Fibroblast of lung (primary cell): ENCODE data around the gene ACTN1. TPM values are rescaled to one million over a fixed set of nuclear protein-coding genes. Genes with fewer than 3 reads are reported as not detected.

ENCODE experiments used
- DNase-seq, 2 donors: peaks; one replicate each; pipeline versions ENCODE4 v3.0.0 to v3.0.0-alpha.2; 2010; ENCODE audit warnings: low read depth in 2 of 2
- H2AFZ ChIP-seq: 2 replicates; pipeline ENCODE4 v1.5.1; 2012; ENCODE audit warnings: low read length, control low read depth, inconsistent platforms
- H3K27ac ChIP-seq: 2 replicates; pipeline ENCODE4 v1.5.1; 2011; ENCODE audit warnings: low read length, control low read depth; ENCODE audit not compliant: insufficient read depth
- H3K27me3 ChIP-seq: 2 replicates; pipeline ENCODE4 v1.5.1; 2011; ENCODE audit warnings: mild to moderate bottlenecking, low read length; ENCODE audit not compliant: control insufficient read depth, insufficient read depth
- H3K36me3 ChIP-seq: 2 replicates; pipeline ENCODE4 v1.5.1; 2011; ENCODE audit warnings: low read length; ENCODE audit not compliant: control insufficient read depth, insufficient read depth
- H3K4me1 ChIP-seq: 2 replicates; pipeline ENCODE4 v1.5.1; 2011; ENCODE audit warnings: low read length; ENCODE audit not compliant: control insufficient read depth, insufficient read depth; ENCODE audit errors: extremely low read depth
- H3K4me2 ChIP-seq: 2 replicates; pipeline ENCODE4 v1.5.1; 2011; ENCODE audit warnings: low read length, control low read depth; ENCODE audit not compliant: insufficient read depth; ENCODE audit errors: extremely low read depth
- H3K4me3 ChIP-seq, 4 experiments: fragments of 200-600 bp in 1 of 4; sonication (generic) in 1 of 4; replicated peaks in 1 of 4; 2 replicates each; pipeline ENCODE4 v1.5.1; 2011 to 2016; ENCODE audit warnings: low read length in 4 of 4, low read depth in 3 of 4, mild to moderate bottlenecking in 3 of 4, control low read depth in 2 of 4, inconsistent platforms in 1 of 4, mixed read lengths in 1 of 4; ENCODE audit not compliant: insufficient read depth in 1 of 4; ENCODE audit errors: control extremely low read depth in 1 of 4
- H3K79me2 ChIP-seq: 2 replicates; pipeline ENCODE4 v1.5.1; 2012; ENCODE audit warnings: mild to moderate bottlenecking, low read length, inconsistent platforms; ENCODE audit not compliant: control insufficient read depth, insufficient read depth
- H3K9ac ChIP-seq: 2 replicates; pipeline ENCODE4 v1.5.1; 2011; ENCODE audit warnings: mild to moderate bottlenecking, low read length, control low read depth; ENCODE audit not compliant: insufficient read depth
- H3K9me3 ChIP-seq: 2 replicates; pipeline ENCODE4 v1.5.1; 2012; ENCODE audit warnings: low read depth, low read length; ENCODE audit not compliant: control insufficient read depth, insufficient read depth
- H4K20me1 ChIP-seq: 2 replicates; pipeline ENCODE4 v1.5.1; 2011; ENCODE audit warnings: low read length; ENCODE audit not compliant: control insufficient read depth, insufficient read depth; ENCODE audit errors: extremely low read depth
- EZH2 ChIP-seq: IDR thresholded peaks from 2 replicates; pipeline ENCODE4 v1.5.1; 2012; ENCODE audit warnings: low read length, control low read depth, mild to moderate bottlenecking; ENCODE audit errors: missing control alignments
- polyA plus RNA-seq, 2 donors: library from polyadenylated mRNA; depleted of rRNA in 1 of 2; stranded (reverse) in 1 of 2; unstranded in 1 of 2; fragments of >200 nt; gene quantifications; 2 replicates each; pipeline ENCODE4 v1.2.1, GENCODE V29; 2011 to 2012; ENCODE audit warnings: missing spikeins in 1 of 2
- total RNA-seq: library from RNA; depleted of rRNA; stranded (reverse); fragments of >200 nt; gene quantifications from 2 replicates; pipeline ENCODE4 v1.2.1, GENCODE V29; 2014
- TF ChIP-seq, protein P1 (sequence below), 2 donors: IDR thresholded peaks in 1 of 2; conservative IDR thresholded peaks in 1 of 2; 1 replicate in 1 of 2; 2 replicates in 1 of 2; pipeline ENCODE4 v1.5.1; 2011 to 2012; ENCODE audit warnings: low read length in 2 of 2, control low read depth in 1 of 2, inconsistent platforms in 1 of 2, low read depth in 1 of 2, mild to moderate bottlenecking in 1 of 2

ACTN1 gene
- total and polyA plus RNA-seq, 2 donors (not counting 1 experiment from before 2014, with no cell fraction given) = 254 to 729 TPM

- H3K36me3 ChIP-seq = peaks cover 63% of the 10 kb centered on the region
- H3K4me2 ChIP-seq = no peak overlapping the region
- peaks cover 4% of the 10 kb centered on the region for H3K79me2 ChIP-seq
- TF ChIP-seq, protein P1, sequence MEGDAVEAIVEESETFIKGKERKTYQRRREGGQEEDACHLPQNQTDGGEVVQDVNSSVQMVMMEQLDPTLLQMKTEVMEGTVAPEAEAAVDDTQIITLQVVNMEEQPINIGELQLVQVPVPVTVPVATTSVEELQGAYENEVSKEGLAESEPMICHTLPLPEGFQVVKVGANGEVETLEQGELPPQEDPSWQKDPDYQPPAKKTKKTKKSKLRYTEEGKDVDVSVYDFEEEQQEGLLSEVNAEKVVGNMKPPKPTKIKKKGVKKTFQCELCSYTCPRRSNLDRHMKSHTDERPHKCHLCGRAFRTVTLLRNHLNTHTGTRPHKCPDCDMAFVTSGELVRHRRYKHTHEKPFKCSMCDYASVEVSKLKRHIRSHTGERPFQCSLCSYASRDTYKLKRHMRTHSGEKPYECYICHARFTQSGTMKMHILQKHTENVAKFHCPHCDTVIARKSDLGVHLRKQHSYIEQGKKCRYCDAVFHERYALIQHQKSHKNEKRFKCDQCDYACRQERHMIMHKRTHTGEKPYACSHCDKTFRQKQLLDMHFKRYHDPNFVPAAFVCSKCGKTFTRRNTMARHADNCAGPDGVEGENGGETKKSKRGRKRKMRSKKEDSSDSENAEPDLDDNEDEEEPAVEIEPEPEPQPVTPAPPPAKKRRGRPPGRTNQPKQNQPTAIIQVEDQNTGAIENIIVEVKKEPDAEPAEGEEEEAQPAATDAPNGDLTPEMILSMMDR (conservative IDR thresholded peaks at IDR 0.05 in 1 of 2, IDR thresholded peaks at IDR 0.05 in 1 of 2; ENCODE audit: low read depth in 1 of 2, low read length in 2 of 2) = no peak
- no peak for TF ChIP-seq EZH2
- no peaks in the 10 kb centered on the region for H3K9me3 ChIP-seq
- no peak overlapping the region for H3K4me3 ChIP-seq
- H3K4me1 ChIP-seq = peaks cover 4% of the 10 kb centered on the region
- no peaks in the 10 kb centered on the region for H3K27me3 ChIP-seq
- H3K9ac ChIP-seq = no peak overlapping the region
- H4K20me1 ChIP-seq = no peaks in the 10 kb centered on the region
- H3K27ac ChIP-seq = no peak overlapping the region
- no peak overlapping the region for H2AFZ ChIP-seq
- DNase-seq = no peak
These were observed 99.1 kb downstream of the ACTN1 start for GRCh38 chr14:68879841-68880575.

DNA sequence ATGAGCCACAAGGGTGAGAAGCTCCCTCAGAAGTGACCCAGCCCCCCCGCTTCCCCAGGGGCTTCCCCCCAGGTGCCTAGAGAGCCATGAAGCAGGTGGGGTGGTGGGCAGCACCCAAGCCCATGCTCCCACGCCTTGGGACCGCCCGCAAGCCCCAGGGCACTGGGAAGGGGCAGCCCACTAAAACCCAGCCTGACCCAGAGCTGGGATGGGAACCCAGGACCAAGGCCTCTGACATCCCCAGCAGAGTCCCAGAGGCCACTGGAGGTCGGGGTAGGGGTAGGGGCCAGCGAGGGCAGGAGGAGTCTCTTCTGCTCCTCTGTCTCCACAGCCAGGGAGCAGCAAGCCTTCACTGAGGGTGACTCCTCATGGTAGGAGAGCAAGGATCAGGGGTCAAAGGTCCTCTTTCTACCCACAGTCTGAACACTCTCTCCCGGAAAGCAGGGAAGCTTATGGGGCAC lies 99.8 kb downstream of the ACTN1 start:
- Histone ChIP-seq H4K20me1 (no peaks in the 10 kb centered on the region), H3K9ac (no peak overlapping the region), H3K27me3 (no peaks in the 10 kb centered on the region), H3K4me3 (no peak overlapping the region), H3K4me2 (no peak overlapping the region), H2AFZ (no peak overlapping the region), H3K79me2 (peaks cover 4% of the 10 kb centered on the region), H3K27ac (no peak overlapping the region), H3K9me3 (no peaks in the 10 kb centered on the region), H3K36me3 (peaks cover 64% of the 10 kb centered on the region), H3K4me1 (no peaks in the 10 kb centered on the region)
- no peak for TF ChIP-seq EZH2
- TF ChIP-seq, protein P1 (conservative IDR thresholded peaks at IDR 0.05 in 1 of 2, IDR thresholded peaks at IDR 0.05 in 1 of 2; ENCODE audit: low read depth in 1 of 2, low read length in 2 of 2) = no peak
- no peak for DNase-seq

- DNase-seq = no peak
- no peak for TF ChIP-seq EZH2
- TF ChIP-seq, protein P1 (conservative IDR thresholded peaks at IDR 0.05 in 1 of 2, IDR thresholded peaks at IDR 0.05 in 1 of 2; ENCODE audit: low read depth in 1 of 2, low read length in 2 of 2) = no peak
- H3K9ac ChIP-seq = no peak overlapping the region
- no peak overlapping the region for H3K4me2 ChIP-seq
- no peaks in the 10 kb centered on the region for H3K27me3 ChIP-seq
- no peak overlapping the region for H2AFZ ChIP-seq
- no peaks in the 10 kb centered on the region for H3K9me3 ChIP-seq
- no peak overlapping the region for H3K4me3 ChIP-seq
- peaks cover 61% of the 10 kb centered on the region for H3K36me3 ChIP-seq
- H3K27ac ChIP-seq = no peak overlapping the region
- H3K79me2 ChIP-seq = peaks cover 4% of the 10 kb centered on the region
- no peaks in the 10 kb centered on the region for H4K20me1 ChIP-seq
- no peaks in the 10 kb centered on the region for H3K4me1 ChIP-seq
These were observed 100.2 kb downstream of the ACTN1 start for GRCh38 chr14:68878908-68879307.
